Femur (tissue), 1 donor: ENCODE results near the gene ABCA4.
A peak's percentile ranks its signal among the peaks of the same experiment; 100 is the strongest.

Source experiments
- DNase-seq: peaks from one replicate; pipeline ENCODE4 v3.0.0-alpha.2; 2017

ABCA4 gene

GRCh38 chr1:94025383-94026340, 95.3 kb downstream of the ABCA4 start:
- DNase-seq, result peak; percentile 62

- no peak for DNase-seq
Observed at GRCh38 chr1:94024104-94024792, 96.7 kb downstream of the ABCA4 start.

- DNase-seq, result peak; percentile 53
Observed at GRCh38 chr1:94022471-94023189, 98.3 kb downstream of the ABCA4 start.

- no peak for DNase-seq
Observed at GRCh38 chr1:94020764-94021579, 100.0 kb downstream of the ABCA4 start.

DNA sequence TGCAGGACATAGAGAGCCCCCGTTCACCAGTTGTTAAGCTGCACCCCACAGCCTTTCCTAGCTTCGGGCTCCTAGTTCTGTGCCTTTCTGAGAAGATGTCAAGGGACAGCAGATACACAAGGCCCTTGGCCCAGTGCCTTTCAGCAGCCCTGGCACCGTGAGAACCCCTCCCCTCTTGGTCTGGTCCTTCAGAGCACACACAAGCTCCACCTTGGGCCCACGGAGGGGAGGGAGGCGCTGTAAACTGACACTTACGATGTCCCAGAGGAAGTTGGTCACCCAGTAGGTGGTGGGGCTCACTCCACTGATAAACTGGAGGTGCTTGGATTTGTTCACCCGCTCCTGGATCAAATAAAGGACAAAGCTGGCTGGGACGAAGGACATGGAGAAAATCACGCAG, 101.6 kb downstream of the ABCA4 start:
- DNase-seq, result no peak

GRCh38 chr1:94017155-94017829, 103.7 kb downstream of the ABCA4 start:
- DNase-seq, result no peak

DNA sequence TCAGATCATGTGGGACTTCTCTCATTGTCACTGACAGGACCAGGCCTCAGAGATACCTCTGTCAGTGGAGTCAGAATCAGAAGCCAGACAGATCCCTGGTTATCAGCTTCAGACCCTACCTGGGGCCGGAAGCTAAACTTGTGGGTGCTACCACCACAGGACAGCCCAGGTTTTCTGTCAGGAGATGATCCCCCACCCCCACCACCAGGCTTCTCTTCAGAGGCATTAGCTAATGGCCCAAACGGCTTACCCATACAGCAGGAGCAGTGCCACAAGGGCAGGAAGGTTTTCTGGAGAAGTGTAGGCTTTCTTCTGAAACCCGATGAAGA, 105.5 kb downstream of the ABCA4 start:
- no peak for DNase-seq

- no peak for DNase-seq
Observed at GRCh38 chr1:94014635-94015488, 106.1 kb downstream of the ABCA4 start.

DNA sequence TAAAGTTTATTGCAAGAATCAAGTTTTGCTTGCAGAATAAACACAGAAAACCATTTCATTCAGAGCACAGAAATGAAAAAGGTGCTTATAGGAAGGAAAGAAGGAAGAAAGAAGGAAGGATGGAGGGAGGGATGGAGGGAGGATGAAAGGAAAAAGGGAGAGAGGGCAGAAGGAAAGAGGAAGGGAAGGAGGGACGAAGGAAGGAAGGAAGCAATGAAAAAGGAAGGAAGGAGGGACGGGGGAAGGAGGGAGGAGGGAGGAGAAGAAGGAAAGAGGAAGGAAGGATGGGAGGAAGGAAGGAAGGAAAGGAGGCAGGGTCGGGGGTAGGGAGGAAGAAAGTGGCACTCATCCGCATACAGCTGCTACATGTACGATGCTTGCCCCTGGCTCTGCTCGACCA, 106.9 kb downstream of the ABCA4 start:
- no peak for DNase-seq

GRCh38 chr1:94013367-94013878, 107.5 kb downstream of the ABCA4 start:
- peak; percentile 71 for DNase-seq

- peak; percentile 38 for DNase-seq
Observed at GRCh38 chr1:94012708-94013366, 108.1 kb downstream of the ABCA4 start.

DNA sequence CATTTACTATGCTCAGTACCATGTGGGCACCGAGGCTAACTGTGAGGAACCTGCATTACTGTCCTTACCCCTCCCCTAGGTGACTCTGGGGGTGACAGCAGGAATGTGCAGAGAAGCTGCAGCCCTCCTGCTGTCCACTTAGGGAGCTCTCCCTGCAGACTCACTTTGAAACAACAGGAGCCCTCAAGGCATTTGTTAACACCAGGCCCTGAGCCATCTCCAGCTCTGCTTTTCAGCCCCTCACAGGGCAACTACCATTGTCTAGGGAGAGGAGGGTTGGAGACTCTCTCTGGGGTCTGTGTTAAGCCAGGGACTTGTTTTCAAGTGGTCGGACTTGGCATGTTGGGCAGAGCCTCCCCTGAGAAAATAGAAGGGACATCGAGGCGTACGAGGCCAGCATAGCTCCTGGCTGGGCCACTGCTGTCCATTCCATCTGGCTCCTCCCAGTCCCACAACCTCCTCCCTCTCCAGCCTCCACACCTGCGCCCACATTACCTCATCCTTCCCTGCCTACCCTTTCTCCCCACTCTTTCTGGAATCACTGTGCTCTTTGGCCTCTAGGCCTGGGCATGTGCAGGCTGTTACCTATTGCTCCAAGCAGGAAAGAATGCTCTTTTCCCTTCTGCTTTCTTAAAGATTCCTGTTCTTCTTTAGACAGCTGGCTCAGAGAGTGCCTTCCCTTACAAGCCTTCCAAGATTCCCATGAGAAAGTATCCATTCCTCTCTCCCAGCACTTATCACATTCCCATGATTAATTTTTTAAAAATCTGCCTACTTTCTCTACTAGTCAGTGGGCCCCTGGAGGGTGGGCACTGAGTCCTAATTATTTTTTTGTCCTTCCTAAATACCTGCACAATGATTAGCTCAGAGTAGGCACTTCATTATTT, 109.0 kb downstream of the ABCA4 start:
- no peak for DNase-seq

GRCh38 chr1:94011129-94011528, 109.8 kb downstream of the ABCA4 start:
- DNase-seq, result no peak

DNA sequence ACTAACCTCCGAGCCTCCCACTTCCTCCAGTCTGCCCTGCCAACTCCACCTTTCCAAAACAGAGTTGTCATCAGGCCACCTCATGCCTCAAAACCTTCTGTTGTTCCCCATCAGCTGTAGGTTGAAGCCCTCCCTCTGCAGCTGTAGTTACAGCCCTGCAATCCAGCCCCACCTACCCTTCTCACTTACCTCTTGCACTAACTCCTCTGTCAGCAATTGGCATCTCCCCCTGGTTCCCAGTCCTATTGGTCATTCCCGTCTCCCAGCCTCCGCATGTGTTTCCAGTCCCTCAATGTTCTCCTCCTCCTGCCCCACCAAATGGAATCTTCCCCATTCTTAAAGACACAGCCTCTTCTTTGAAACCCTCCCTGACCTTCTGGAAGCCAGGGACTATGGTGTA, 111.6 kb downstream of the ABCA4 start:
- DNase-seq, result no peak

DNA sequence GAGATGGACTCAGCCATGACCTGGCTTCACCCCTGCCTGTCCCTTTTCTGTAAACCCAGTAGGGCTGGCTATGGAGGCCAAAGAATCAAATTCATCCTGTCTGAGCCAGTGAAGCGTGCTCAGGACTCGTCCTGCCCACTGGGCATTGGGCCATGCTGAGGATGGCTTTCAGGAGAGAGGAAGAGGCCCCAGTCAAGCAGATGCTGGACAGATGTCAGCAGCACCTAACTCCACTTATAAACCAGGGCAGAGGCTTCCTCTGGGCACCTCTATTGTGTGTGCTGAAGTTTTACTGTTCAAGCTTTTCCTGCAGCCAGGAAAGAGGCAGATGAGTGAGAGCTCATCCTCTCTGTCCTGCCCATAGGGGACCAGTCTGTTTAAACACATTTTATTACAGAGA, 114.3 kb downstream of the ABCA4 start:
- no peak for DNase-seq

DNA sequence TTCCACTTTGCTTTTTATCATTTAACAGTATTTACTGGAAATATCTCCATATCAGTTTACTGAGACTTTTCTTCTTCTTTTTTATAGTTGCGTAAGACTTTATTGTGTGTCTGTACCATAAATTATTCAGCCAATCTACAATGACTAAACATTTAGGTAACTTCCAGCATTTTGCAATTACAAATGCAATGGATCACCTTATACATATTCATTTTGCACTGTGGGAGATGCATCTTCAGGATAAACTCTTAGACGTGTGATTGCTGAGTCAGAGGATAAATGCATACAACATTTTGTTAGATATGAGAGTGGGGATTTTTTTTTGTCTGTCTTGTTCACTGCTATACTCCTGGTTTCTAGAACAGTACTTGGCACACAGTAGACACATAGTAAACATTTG, 116.0 kb downstream of the ABCA4 start:
- DNase-seq, result no peak

GRCh38 chr1:94002046-94002787, 118.7 kb downstream of the ABCA4 start:
- no peak for DNase-seq

- no peak for DNase-seq
Observed at GRCh38 chr1:94001397-94002045, 119.4 kb downstream of the ABCA4 start.
